Suppressor macrophage treated with lipopolysaccharide for 1 hour (primary cell): ENCODE measurements around the gene CPNE5.
"Not testable (repeated sequence)": the region's sequence is repeated elsewhere in the genome, so short reads cannot be mapped to it uniquely, and the experiment has no call there.

ENCODE experiments used
- DNase-seq, 3 donors: peaks; one replicate each; pipeline ENCODE4 v3.0.0-alpha.2; 2020 to 2022

Gene CPNE5

GRCh38 chr6:36813047-36813446 lies 26.2 kb downstream of the CPNE5 start:
- not testable (repeated sequence) for DNase-seq

- no peak for DNase-seq
These were observed 29.1 kb downstream of the CPNE5 start for GRCh38 chr6:36809941-36810803.

- DNase-seq, result no peak
These were observed 30.1 kb downstream of the CPNE5 start for GRCh38 chr6:36809156-36809555.

- DNase-seq, result no peak
These were observed 30.6 kb downstream of the CPNE5 start for GRCh38 chr6:36808634-36809033.

GRCh38 chr6:36807750-36808149 lies 31.5 kb downstream of the CPNE5 start:
- DNase-seq, result no peak

- no peak for DNase-seq
These were observed 32.1 kb downstream of the CPNE5 start for GRCh38 chr6:36807143-36807542.

- DNase-seq, result no peak
These were observed 33.3 kb downstream of the CPNE5 start for GRCh38 chr6:36805917-36806316.

GRCh38 chr6:36805096-36805797 lies 34.0 kb downstream of the CPNE5 start:
- DNase-seq, result no peak

- no peak for DNase-seq
These were observed 34.7 kb downstream of the CPNE5 start for GRCh38 chr6:36804563-36804962.

- DNase-seq, result no peak
These were observed 35.3 kb downstream of the CPNE5 start for GRCh38 chr6:36803908-36804307.

GRCh38 chr6:36803482-36803881 lies 35.8 kb downstream of the CPNE5 start:
- DNase-seq, result no peak

GRCh38 chr6:36800223-36801076 lies 38.8 kb downstream of the CPNE5 start:
- no peak for DNase-seq

GRCh38 chr6:36798852-36799251 lies 40.4 kb downstream of the CPNE5 start:
- DNase-seq, result no peak

- DNase-seq, result no peak
These were observed 41.6 kb downstream of the CPNE5 start for GRCh38 chr6:36797653-36798052.

- DNase-seq, result no peak
These were observed 42.2 kb downstream of the CPNE5 start for GRCh38 chr6:36797055-36797454.

GRCh38 chr6:36794713-36795065 lies 44.6 kb downstream of the CPNE5 start:
- DNase-seq, result no peak

GRCh38 chr6:36793913-36794712 lies 45.1 kb downstream of the CPNE5 start:
- DNase-seq, result peak; percentile 31 to 62 (median 31)

- DNase-seq, result no peak
These were observed 45.8 kb downstream of the CPNE5 start for GRCh38 chr6:36793296-36793912.

GRCh38 chr6:36791521-36792135 lies 47.6 kb downstream of the CPNE5 start:
- peak in 2 of 3 donors; percentile 33 to 35 for DNase-seq

- no peak for DNase-seq
These were observed 48.2 kb downstream of the CPNE5 start for GRCh38 chr6:36791085-36791484.

GRCh38 chr6:36788768-36789167 lies 50.5 kb downstream of the CPNE5 start:
- DNase-seq, result peak; percentile 24 to 34 (median 29)

- DNase-seq, result no peak
These were observed 51.1 kb downstream of the CPNE5 start for GRCh38 chr6:36788186-36788585.
